SKM-1 (cell line): Measurements from ENCODE around the gene PRDM16.
"Not testable (repeated sequence)": the region's sequence is repeated elsewhere in the genome, so short reads cannot be mapped to it uniquely, and the experiment has no call there.

Source experiments
- DNase-seq: peaks from one replicate; lab custom pipeline; 2025; ENCODE audit not compliant: unreplicated experiment; lab: John Stamatoyannopoulos, UW

The PRDM16 gene

GRCh38 chr1:3080053-3080955 lies 11.3 kb downstream of the PRDM16 start:
- DNase-seq = no peak

- DNase-seq = no peak
Observed at GRCh38 chr1:3081171-3081683, 12.2 kb downstream of the PRDM16 start.

- no peak for DNase-seq
Observed at GRCh38 chr1:3082051-3082450, 13.0 kb downstream of the PRDM16 start.

- DNase-seq = no peak
Observed at GRCh38 chr1:3082571-3083516, 13.8 kb downstream of the PRDM16 start.

- no peak for DNase-seq
Observed at GRCh38 chr1:3084154-3084553, 15.2 kb downstream of the PRDM16 start.

GRCh38 chr1:3084726-3085125 lies 15.7 kb downstream of the PRDM16 start:
- no peak for DNase-seq

GRCh38 chr1:3085721-3086120 lies 16.7 kb downstream of the PRDM16 start:
- no peak for DNase-seq

GRCh38 chr1:3086272-3086974 lies 17.4 kb downstream of the PRDM16 start:
- no peak for DNase-seq

- no peak for DNase-seq
Observed at GRCh38 chr1:3087049-3087448, 18.0 kb downstream of the PRDM16 start.

- not testable (repeated sequence) for DNase-seq
Observed at GRCh38 chr1:3087946-3088668, 19.1 kb downstream of the PRDM16 start.

GRCh38 chr1:3089490-3089889 lies 20.5 kb downstream of the PRDM16 start:
- no peak for DNase-seq

GRCh38 chr1:3091334-3091733 lies 22.3 kb downstream of the PRDM16 start:
- DNase-seq = no peak

- no peak for DNase-seq
Observed at GRCh38 chr1:3092530-3092929, 23.5 kb downstream of the PRDM16 start.

- no peak for DNase-seq
Observed at GRCh38 chr1:3093898-3094626, 25.1 kb downstream of the PRDM16 start.

GRCh38 chr1:3094863-3095780 lies 26.1 kb downstream of the PRDM16 start:
- no peak for DNase-seq

GRCh38 chr1:3096345-3096744 lies 27.3 kb downstream of the PRDM16 start:
- no peak for DNase-seq

- DNase-seq = no peak
Observed at GRCh38 chr1:3097231-3097630, 28.2 kb downstream of the PRDM16 start.

GRCh38 chr1:3097861-3098260 lies 28.9 kb downstream of the PRDM16 start:
- DNase-seq = no peak

GRCh38 chr1:3099861-3100260 lies 30.9 kb downstream of the PRDM16 start:
- DNase-seq = no peak
